K562 (cell line): Measurements from ENCODE around the gene KNDC1.

Experiments
- BRCA1 ChIP-seq, 2 experiments: fragments of 450-650 bp in 1 of 2; sonication (generic) in 1 of 2; formaldehyde crosslinking in 1 of 2; IDR thresholded peaks; 2 replicates each; pipeline versions ENCODE4 v1.5.0 to v1.6.1; 2017 to 2020; ENCODE audit warnings: mild to moderate bottlenecking in 1 of 2, missing genetic modification reagents in 1 of 2
- HBP1 ChIP-seq: fragments of 450-650 bp; formaldehyde crosslinking; IDR thresholded peaks from 2 replicates; pipeline ENCODE4 v1.4.0; 2022; ENCODE audit warnings: missing genetic modification characterization
- TAF1 ChIP-seq: IDR thresholded peaks from 2 replicates; pipeline ENCODE4 v1.6.1; 2011; ENCODE audit warnings: mild to moderate bottlenecking, low read length, moderate library complexity; ENCODE audit not compliant: insufficient read depth, control insufficient read depth, severe bottlenecking; ENCODE audit errors: extremely low read depth
- U2AF1 ChIP-seq: fragments of 200-400 bp; formaldehyde crosslinking; optimal IDR thresholded peaks from 2 replicates; pipeline ENCODE3; 2017; ENCODE audit warnings: mild to moderate bottlenecking, low read depth, low read length, moderate library complexity

- TF ChIP-seq HBP1 (CRISPR knock-in tag), result no peak
- TF ChIP-seq U2AF1, result no peak
- no peak for TF ChIP-seq TAF1
- no peak for TF ChIP-seq BRCA1 (IDR thresholded peaks at IDR 0.05)
- no peak for TF ChIP-seq BRCA1 (CRISPR knock-in tag; IDR thresholded peaks at IDR 0.05)
These were observed 19.4 kb upstream of the KNDC1 start for GRCh38 chr10:133140417-133141143.
